ENCODE measurements around the gene OLFM4. TPM values are rescaled to one million over a fixed set of nuclear protein-coding genes. Genes with fewer than 3 reads are reported as not detected.

Gene OLFM4
- total and polyA plus RNA-seq, 2 donors (not counting 3 experiments of a cell fraction or from before 2014, with no cell fraction given) = not detected

GRCh38 chr13:53079691-53080090, 51.1 kb downstream of the OLFM4 start:
- BruUV-seq (replicated peaks) = no TSS peak
- no peak overlapping the region for H3K4me3 ChIP-seq (replicated peaks in 1 of 3; ENCODE audit: insufficient read depth in 1 of 3, low read depth in 1 of 3, low read length in 3 of 3)
- H3K9me1 ChIP-seq (replicated peaks; ENCODE audit: control insufficient read depth, extremely low read depth, insufficient read depth, low read length) = no peaks in the 10 kb centered on the region
- no peak overlapping the region for H3K27ac ChIP-seq (ENCODE audit: insufficient read depth, low read depth, low read length)
- CTCF ChIA-PET = no interaction called here
- no peak overlapping the region for H3K9ac ChIP-seq (replicated peaks; ENCODE audit: extremely low read depth, insufficient read depth, low read length)
- POLR2A ChIA-PET = no interaction called here
- H4K20me1 ChIP-seq (replicated peaks; ENCODE audit: control insufficient read depth, extremely low read depth, insufficient read depth, low read length) = no peaks in the 10 kb centered on the region
- H2AFZ ChIP-seq (ENCODE audit: low read depth, low read length) = no peak overlapping the region
- H3K27me3 ChIP-seq (ENCODE audit: control insufficient read depth in 2 of 2, insufficient read depth in 2 of 2, low read length in 2 of 2) = no peaks in the 10 kb centered on the region
- no peaks in the 10 kb centered on the region for H3K4me1 ChIP-seq (ENCODE audit: control insufficient read depth, extremely low read depth, insufficient read depth, low read length)
- dilution Hi-C loops (cut with MboI; ENCODE audit: extremely low pct_ligation_motif_present, low sequenced_read_pairs) (no loop called here), intact Hi-C loops (cut with micrococcal nuclease) (no loop called here)
- FAIRE-seq (no peak), DNase-seq (ENCODE audit: low read depth, low spot score) (no peak)
- no peak overlapping the region for H3K4me2 ChIP-seq (ENCODE audit: insufficient read depth, low read length)
- no peaks in the 10 kb centered on the region for H3K79me2 ChIP-seq (ENCODE audit: control insufficient read depth, insufficient read depth, low read length)
- peaks cover 2% of the 10 kb centered on the region for H3K9me3 ChIP-seq (replicated peaks; ENCODE audit: control insufficient read depth, insufficient read depth, low read length)
- TF ChIP-seq JUN (IDR thresholded peaks at IDR 0.05; ENCODE audit: borderline replicate concordance, insufficient read depth, insufficient read length, low read depth) = no peak
- TF ChIP-seq EZH2 (IDR thresholded peaks at IDR 0.05; ENCODE audit: borderline replicate concordance, low read depth, low read length, severe bottlenecking) = no peak
- TF ChIP-seq GATA2 (IDR thresholded peaks at IDR 0.05; ENCODE audit: insufficient read depth, insufficient read length, low read depth, low read length) = no peak
- no peak for TF ChIP-seq MYC (IDR thresholded peaks at IDR 0.05; ENCODE audit: low read depth, low read length)
- no peak for TF ChIP-seq FOS (IDR thresholded peaks at IDR 0.05; ENCODE audit: borderline replicate concordance, insufficient read depth, low read length)
- TF ChIP-seq POLR2AphosphoS5 (IDR thresholded peaks at IDR 0.05; ENCODE audit: insufficient read depth, low read depth, low read length) = no peak
- TF ChIP-seq POLR2A (IDR thresholded peaks at IDR 0.05; ENCODE audit: low read depth, low read length) = no peak
- no peak for TF ChIP-seq CTCF (IDR thresholded peaks at IDR 0.05; ENCODE audit: extremely low read depth in 1 of 2, insufficient read depth in 1 of 2, low read depth in 1 of 2, low read length in 2 of 2)
- TF ChIP-seq MAX (IDR thresholded peaks at IDR 0.05; ENCODE audit: insufficient read depth, insufficient read length) = no peak
- no peaks in the 10 kb centered on the region for H3K36me3 ChIP-seq (ENCODE audit: control insufficient read depth in 2 of 2, extremely low read depth in 1 of 2, insufficient read depth in 2 of 2, low read length in 2 of 2)

Measured in endothelial cell of umbilical vein (primary cell).